ENCODE measurements around the gene SLC26A1.
"Not testable (repeated sequence)": the region's sequence is repeated elsewhere in the genome, so short reads cannot be mapped to it uniquely, and the experiment has no call there.

SLC26A1 gene

DNA sequence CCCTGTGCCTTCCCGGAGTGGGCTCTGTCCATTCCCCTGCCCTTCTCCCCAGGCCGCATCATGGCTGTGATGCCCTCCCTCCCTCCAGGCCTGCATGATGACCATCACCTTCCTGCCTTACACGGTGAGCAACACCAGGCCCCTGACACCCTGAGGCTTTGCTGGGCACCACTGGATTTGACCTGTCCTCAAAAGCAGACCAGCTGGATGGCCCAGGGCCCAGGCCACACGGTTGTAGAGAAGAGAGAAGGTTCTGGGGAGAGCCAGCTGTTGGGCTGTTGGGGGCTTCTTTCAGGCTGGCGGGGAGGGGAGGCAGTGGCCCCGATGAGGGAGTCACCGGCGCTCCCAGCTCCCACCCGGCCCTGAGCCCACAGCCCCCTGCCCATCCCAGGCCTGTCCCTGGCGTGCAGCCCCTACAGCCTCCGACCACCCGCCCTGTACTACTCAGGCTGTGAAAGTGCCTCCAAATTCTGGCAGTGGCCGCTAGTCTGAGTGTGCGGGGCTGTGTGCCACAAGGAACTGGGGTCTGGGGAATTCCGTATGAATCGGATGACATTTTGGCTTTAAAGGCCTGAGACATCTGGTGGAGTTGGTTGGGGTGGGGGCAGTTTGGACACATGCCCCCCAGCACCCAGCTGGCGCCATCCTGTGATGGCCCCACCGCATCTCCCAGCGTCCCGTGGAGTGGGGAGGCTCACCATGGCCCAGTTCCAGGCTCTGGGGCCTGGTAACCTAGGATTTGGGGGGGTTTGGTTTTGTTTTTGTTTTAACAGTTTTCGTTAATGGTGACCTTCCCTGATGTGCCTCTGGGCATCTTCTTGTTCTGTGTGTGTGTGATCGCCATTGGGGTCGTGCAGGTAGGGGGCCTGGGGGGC lies 41.4 kb downstream of the SLC26A1 start:
- no peak for DNase-seq

DNA sequence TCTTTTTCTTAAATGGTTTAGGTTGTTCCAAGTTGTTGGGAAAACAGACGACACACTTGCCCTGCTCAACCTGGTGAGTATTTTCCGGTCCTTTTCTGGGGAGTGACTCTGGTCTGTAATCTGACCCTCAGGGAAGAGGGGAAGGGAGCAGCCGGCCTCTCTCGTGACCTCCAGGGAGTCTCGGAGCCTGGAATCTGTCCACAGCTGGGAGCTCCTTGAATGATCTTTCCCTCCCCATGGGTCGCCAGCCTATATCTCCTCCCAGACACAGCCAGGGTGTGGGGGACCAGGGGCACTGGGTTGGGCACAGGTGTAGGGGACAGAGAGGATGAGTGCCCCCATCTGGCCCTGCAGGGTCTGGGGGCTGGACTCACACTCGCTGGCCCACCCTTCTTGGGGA lies 42.0 kb downstream of the SLC26A1 start:
- no peak for DNase-seq

DNA sequence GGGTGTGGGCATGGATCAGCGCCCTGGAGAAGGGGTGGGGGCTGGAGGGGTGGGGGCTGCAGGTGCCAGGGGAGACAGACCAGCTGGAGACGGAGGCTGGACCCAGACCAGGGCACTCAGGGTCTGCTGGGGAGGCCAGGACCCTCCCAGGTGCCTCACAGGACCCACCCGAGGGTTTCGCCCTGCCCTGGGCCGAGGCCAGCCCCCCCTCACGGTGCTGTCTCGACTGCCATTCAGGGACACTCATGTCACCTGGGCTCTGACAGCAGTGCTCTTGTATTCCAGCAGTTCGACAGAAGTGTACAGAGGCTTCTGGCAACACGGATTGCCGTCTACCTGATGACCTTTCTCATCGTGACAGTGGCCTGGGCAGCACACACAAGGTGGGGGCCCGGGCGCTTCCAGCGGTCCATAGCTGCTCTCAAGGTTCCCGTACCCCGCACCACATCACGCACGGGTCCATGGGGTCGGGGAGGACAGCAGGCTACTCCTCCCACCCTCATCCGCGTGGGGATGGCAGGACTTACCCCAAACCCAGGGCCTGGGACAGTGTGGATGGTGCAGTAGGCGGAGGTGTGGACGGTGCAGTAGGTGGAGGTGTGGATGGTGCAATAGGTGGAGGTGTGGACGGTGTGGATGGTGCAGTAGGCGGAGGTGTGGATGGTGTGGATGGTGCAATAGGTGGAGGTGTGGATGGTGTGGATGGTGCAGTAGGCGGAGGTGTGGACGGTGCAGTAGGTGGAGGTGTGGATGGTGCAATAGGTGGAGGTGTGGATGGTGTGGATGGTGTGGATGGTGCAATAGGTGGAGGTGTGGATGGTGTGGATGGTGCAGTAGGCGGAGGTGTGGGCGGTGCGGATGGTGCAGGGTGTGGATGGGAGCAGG lies 42.8 kb downstream of the SLC26A1 start:
- DNase-seq: no peak

DNA sequence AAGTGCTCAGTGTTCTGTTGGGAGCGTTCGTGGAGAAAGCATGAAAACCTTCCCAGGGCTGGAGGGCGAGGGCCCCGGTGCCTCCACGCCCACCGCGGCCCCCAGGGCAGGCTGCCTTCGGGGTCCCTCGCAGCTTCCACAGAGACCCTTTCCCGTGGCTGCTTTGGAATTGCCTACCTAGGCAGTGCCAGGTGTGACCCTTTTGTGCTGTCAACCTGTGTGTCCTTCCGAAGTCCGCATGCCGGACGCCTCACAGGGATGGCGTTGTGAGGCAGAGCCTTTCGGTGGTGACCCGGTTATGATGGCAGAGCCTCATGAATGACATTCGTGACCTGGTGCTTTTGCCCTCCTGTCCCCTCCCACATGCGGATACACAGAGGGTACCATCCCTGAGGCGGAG lies 43.5 kb downstream of the SLC26A1 start:
- DNase-seq: no peak

DNA sequence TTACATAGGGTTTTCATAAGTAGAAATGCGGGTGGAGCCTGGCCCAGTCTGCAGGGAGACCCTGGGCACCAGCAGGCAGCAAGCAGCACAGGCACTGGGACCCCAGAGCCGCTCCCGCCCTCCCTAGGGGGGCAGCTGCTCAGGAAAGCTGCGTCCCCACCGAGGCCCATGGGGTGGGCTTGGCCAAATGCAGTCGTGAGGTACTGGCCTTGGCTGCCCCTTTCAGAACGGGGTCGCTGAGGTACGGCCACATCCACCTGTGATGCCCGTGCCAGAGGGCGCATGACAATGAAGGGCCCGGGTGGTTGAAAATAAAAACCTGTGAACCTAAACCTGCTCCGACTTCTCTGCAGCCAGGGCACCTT lies 44.3 kb downstream of the SLC26A1 start:
- DNase-seq: no peak

DNA sequence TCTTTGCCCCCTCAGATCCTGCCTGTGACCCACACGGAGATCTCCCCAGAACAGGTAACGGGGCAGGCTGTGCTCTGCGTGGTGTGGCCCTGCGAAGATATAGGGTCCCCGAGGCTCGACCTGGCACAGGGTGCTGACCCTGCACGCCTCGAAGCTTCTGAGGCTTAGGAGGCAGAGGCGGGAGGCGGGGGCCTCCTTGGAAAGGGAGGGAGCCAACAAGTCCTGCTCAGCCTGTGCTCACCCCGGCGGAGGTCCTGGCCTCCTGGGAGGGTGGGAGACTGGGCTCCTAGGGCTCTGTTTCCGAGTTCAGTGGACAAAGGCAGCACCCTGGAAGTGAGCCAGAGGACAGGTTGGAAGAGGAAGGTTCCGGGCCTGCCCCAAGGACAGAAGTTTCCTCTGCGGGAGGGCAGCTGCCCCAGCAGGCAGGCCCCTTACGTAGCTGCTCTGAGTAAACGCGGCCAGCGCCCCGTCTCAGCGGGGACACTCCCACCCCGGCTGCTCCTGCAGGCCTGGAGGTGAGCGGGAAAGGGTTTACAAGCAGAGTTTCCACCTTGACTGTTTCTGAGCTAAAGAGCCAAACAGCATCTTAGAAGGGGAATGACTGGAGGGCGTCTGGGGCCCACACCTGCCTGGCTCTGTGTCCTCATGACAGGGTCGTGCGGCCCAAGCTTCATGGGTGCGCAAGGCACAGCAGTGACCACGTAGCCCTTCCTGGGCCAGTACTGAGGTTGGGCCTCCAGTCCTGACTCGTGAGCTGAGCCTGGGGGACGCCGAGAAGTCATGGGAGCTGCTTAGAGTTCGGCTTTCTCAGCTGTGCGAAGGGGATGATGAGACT lies 44.9 kb downstream of the SLC26A1 start:
- no peak for DNase-seq

DNA sequence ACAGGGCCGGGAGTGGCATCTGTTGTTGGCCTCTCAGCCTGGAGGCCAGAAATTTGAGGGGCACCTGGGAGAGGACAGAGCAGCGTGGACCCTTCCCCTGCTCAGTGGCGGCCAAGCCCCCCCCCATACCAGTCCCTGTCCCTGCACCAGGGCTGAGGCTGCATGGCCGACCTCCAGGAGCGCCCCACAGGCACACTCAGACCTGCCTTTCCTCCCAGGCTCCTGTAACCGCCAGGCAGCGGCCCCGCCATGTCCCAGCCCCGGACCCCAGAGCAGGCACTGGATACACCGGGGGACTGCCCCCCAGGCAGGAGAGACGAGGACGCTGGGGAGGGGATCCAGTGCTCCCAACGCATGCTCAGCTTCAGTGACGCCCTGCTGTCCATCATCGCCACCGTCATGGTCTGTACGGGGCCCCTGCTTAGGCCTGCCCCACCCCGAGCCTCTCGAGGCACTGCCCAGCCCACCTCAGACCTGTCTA lies 45.7 kb downstream of the SLC26A1 start:
- no peak for DNase-seq

DNA sequence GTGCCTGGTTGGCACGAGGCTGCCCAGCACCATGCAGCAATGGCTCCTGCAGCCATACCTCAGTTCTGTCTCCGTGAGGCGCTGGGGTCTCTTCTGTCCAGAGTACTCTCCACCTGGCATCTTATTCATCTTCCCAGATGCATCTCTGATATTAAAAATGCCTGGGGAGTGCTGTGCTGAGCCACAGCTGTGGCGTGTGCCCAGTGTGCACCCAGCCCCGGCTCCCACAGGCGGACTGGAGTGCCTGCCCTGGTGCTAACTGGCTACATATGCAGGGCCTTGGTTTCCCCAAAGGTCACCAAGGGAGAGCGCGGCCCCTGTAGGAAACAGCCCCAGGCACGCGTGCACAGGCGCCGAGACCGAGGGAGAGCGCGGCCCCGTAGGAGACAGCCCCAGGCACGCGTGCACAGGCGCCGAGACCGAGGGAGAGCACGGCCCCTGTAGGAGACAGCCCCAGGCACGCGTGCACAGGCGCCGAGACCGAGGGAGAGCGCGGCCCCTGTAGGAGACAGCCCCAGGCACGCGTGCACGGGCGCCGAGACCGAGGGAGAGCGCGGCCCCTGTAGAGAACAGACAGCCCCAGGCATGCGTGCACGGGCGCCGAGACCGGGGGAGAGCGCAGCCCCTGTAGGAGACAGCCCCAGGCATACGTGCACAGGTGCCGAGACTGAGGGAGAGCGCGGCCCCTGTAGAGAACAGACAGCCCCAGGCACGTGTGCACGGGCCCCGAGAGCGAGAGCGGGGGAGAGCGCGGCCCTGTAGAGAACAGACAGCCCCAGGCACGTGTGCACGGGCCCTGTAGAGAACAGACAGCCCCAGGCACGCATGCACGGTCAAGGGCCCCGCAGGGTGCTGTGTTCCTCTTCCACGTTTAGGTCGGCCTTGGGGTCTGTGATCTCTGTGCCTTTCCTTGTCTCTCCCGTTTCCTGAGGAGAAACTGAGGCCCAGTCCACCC lies 46.4 kb downstream of the SLC26A1 start:
- DNase-seq: no peak

DNA sequence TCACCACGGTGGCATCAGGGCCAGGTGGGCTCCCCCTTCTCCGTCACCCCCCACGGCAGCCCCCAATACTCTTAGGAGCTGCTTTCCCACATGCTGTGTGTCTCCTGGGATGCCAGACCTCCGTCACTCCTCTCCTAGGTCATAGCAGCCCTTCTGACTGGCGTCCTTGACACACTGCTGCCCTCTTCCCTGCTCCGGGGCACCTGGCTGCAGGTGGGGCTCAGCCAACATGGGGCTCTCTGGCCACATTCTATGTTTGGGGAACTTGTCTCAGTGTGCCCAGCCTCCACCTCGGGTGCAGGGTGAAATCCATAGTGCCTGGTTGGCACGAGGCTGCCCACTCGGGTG lies 47.1 kb downstream of the SLC26A1 start:
- no peak for DNase-seq

DNA sequence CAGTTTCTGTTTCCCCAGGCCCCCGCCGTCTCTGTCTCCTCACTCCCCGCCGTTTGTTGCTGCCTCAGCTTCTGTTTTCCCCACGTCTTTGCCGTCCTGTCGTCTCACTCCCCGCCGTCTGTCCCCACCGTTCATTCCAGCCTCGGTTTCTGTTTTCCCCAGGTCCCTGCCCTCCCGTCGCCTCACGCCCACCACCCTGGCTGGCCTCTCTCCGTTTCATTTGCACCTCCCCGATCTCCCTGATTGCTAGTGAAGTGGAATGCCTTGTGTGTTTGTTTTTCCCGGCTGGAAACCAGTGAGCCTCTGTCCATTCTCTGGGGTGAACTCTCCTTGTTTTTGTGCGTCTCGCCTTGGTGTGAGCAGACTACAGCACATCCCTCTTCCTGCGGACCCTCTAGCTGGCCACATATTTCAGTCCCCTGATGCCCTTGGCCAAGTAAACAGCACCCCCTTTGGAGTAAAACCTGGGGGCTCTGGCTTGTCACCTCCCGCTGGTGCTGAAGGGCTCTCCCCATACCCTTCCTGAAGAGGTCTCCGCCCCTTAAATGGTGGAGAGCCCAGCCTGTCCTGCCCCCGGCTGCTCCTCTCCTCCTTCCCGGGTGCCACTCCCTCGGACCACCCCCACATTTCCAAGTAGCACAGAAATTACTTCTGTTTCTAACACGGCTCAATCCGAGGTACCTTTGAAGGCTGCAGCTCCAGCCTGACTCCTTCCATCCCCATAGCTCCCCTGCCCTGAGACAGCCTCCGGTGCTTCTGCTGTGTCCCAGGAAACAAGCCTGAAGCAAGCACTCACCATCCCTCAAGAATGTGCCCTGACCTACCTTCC lies 47.7 kb downstream of the SLC26A1 start:
- DNase-seq: no peak

DNA sequence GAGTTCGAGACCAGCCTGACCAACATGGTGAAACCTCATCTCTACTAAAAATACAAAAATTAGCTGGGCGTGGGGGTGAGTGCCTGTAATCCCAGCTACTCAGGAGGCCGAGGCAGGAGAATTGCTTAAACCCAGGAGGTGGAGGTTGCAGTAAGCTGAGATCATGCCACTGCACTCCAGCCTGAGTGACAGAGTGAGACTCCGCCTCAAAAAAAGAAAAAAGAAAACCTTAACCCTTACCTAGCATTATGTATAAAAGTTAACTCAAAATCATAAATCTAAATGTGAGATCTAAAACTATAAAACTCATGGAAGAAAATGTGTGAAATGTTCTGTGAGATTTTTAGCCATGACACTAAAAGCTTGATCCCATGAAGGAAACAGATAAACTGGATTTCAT lies 53.7 kb downstream of the SLC26A1 start:
- DNase-seq: not testable (repeated sequence)

Data from HCEC 1CT (cell line).